8988T (cell line): ENCODE results near the gene CCT8L2.
"Not testable (repeated sequence)": the region's sequence is repeated elsewhere in the genome, so short reads cannot be mapped to it uniquely, and the experiment has no call there.

ENCODE experiments used
- DNase-seq: peaks from one replicate; pipeline ENCODE4 v3.0.0; 2011

Gene CCT8L2

GRCh38 chr22:16557511-16557910, 35.1 kb downstream of the CCT8L2 start:
- not testable (repeated sequence) for DNase-seq

GRCh38 chr22:16555077-16555994, 37.3 kb downstream of the CCT8L2 start:
- DNase-seq: not testable (repeated sequence)

GRCh38 chr22:16543310-16543709, 49.3 kb downstream of the CCT8L2 start:
- not testable (repeated sequence) for DNase-seq
